HG02798 (cell line): Measurements from ENCODE around the gene DNAJC6.
"Not testable (repeated sequence)": the region's sequence is repeated elsewhere in the genome, so short reads cannot be mapped to it uniquely, and the experiment has no call there.

Source experiments
- ATAC-seq: cut with Tn5 transposase; IDR thresholded peaks from one replicate; pipeline ENCODE4 v1.9.1; 2021; ENCODE audit warnings: mild to moderate bottlenecking; ENCODE audit not compliant: unreplicated experiment, poor library complexity

Gene DNAJC6

DNA sequence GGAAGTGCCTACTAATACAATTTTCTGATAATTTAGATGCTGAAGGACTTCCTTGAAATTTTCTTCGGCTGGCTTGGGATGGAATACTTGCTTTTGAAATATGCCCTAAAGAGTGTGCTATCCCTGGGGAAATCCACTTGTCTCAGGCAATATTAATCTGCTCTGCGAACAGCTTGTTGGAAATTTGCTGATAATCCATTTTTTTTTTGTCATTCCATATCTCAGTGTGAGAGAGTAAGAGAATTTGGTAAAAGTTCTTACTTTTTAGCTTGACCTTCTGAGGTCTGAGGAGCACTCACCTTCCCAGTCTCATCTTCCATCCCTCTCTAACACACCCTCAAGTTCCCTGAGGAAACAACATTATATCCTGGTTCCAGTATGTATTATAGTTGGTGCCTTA, 36.8 kb downstream of the DNAJC6 start:
- no peak for ATAC-seq

- no peak for ATAC-seq
These were observed 45.8 kb downstream of the DNAJC6 start for GRCh38 chr1:65355031-65355712.

- no peak for ATAC-seq
These were observed 48.1 kb downstream of the DNAJC6 start for GRCh38 chr1:65357291-65357960.

DNA sequence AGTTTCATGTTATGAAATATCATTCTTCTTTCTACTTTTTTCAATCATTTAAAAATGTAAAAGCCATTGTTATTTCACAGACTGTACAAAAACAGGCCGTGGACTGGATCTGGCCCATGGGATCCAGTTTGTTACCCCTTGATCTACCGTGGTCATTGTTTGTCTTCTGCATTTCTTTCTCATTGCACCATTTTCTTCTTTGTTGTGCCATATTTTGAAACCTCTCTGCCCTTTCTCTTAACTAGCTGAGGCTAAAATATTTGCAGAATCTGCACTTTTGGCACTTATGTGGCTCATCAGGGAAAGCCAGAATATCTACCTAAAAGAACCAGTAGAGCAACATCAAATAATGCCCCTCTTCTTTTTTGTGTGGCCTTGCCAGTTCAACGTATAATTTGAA, 50.5 kb downstream of the DNAJC6 start:
- ATAC-seq, result no peak

DNA sequence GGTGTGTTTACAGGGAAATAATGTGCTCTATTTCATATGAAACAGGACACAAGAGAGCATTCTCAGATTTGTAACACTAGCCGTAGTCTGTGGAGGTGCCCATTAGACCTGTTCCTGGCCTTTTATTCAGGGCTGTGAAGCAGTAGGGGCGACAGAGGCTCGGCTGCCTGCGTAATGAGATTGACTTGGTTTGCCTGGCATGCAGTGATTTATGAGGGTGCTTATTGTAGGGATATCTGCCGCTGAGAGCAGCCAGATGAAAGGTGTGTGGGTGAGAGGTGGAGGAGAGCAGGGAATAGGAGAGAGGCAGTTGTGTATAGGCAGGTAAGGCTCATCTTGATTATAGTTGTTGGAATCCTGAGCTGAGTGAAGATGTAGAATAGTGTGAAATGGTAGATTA, 51.3 kb downstream of the DNAJC6 start:
- no peak for ATAC-seq

GRCh38 chr1:65362545-65362944, 53.2 kb downstream of the DNAJC6 start:
- no peak for ATAC-seq

- ATAC-seq, result no peak
These were observed 54.1 kb downstream of the DNAJC6 start for GRCh38 chr1:65363484-65363883.

GRCh38 chr1:65368403-65368802, 59.1 kb downstream of the DNAJC6 start:
- ATAC-seq, result no peak

- no peak for ATAC-seq
These were observed 62.2 kb downstream of the DNAJC6 start for GRCh38 chr1:65371544-65371943.

DNA sequence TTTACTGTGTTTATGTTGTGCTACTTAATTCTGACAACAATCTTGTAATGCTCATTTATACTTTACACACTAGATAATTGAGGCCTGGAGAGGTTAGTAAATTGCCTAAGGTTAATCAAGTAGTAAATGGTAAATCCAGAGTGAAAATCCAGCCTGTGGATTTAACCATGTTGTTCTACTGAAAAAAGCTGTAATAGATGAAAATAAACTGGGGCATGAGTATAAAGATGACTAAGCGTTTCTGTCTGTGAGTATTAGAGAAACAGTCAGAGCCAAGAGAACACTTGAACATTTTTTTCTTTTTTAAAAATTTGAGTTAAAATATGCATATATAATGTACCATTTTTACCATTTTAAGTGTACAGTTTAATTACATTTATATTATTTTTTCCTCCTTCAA, 63.2 kb downstream of the DNAJC6 start:
- ATAC-seq, result no peak

GRCh38 chr1:65377496-65378246, 68.3 kb downstream of the DNAJC6 start:
- no peak for ATAC-seq

DNA sequence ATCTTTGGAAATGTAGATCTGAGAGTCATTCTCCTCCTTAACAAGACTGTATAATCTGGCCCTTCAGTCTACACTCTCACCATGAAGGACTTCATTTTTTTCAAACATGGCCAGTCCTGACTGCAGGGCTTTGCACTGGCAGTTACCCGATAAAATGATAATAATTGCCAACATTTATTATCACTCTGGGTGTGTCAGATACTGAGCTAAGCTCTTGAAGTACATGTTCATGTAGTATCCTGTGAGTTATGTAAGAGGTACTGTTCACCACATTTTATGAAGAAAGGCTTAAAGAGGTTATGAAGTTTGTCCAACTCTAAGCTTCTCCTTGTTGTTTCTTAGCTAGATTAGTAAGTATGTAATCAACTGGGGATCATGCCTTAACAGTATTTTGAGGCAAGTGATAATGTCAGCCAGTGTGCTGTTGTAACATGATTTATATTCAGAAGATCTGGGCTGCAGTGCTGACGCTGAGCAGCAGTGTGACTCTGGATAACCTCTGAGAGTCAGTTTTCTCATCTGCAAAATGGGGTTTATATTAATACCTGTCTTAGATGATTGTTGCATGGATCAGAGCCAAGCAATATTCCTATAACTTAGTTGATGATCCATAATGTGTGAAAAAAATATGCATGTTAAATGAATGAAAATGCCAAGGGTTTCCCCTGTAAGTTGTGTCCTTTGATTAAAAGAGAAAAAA, 69.1 kb downstream of the DNAJC6 start:
- ATAC-seq, result no peak

GRCh38 chr1:65384426-65384825, 75.1 kb downstream of the DNAJC6 start:
- not testable (repeated sequence) for ATAC-seq

DNA sequence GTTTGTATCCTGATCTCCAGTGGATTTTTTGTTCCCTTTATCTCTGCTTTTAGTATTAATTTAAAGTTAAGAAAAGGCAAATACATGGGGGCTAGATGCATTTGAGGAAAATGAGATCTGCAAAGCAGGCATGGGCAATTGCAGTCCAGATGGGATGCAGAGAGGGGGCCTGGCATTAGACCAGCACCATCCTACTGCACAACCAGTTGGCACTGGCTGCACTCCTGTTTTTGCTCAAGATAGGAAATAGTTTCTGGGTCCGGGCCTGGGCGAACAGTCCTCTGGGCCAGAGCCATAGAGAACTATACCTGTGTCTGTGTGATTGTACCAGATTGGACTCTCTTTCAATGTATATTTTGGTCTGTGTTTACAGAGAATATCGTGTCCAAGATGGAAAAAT, 77.1 kb downstream of the DNAJC6 start:
- ATAC-seq, result no peak

- no peak for ATAC-seq
These were observed 78.5 kb downstream of the DNAJC6 start for GRCh38 chr1:65387821-65388220.

GRCh38 chr1:65388908-65389695, 79.8 kb downstream of the DNAJC6 start:
- no peak for ATAC-seq

DNA sequence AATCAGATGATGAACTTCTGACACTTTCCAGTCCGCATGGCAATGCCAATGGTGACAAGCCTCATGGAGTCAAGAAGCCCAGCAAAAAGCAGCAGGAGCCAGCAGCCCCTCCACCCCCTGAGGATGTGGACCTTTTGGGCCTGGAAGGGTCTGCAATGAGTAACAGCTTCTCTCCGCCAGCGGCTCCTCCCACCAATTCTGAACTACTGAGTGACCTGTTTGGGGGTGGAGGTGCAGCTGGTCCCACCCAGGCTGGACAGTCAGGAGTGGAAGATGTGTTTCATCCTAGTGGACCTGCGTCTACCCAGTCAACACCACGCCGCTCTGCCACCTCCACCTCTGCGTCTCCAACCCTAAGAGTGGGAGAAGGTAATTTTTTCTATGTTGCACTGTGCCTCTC, 83.2 kb downstream of the DNAJC6 start:
- no peak for ATAC-seq

DNA sequence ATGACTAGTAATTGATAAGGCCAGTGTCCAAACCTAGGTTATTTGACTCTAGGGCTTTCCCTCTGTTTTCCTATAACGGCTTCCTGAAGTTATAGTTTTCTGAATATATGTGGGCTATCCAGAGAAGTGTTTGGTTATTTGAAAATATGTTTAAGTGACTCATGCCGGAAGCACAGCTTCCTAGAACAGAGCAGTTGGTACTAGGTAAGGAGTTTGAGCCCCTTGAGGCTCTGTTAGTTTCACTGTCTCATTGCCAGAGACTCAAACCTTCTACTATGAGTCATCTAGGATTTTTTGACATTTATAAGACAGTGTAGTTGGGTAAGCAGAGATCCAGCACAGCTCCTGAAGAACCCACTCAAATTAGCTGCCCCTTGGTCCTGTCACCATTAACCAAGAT, 84.0 kb downstream of the DNAJC6 start:
- peak; percentile 93 for ATAC-seq

GRCh38 chr1:65393928-65394327, 84.6 kb downstream of the DNAJC6 start:
- no peak for ATAC-seq
